Psoas muscle (tissue), 8 donors: ENCODE results near the gene NPDC1. TPM values are rescaled to one million over a fixed set of nuclear protein-coding genes. Genes with fewer than 3 reads are reported as not detected.

Source experiments
- ATAC-seq, 4 donors: fragments of 200-7000 bp; cut with Tn5 transposase; one replicate each; pipeline ENCODE4 v1.9.1; 2020; ENCODE audit warnings: moderate library complexity in 3 of 4, mild to moderate bottlenecking in 2 of 4
- DNase-seq, 2 donors: peaks; one replicate each; pipeline ENCODE4 v3.0.0-alpha.2; 2020
- H3K27ac ChIP-seq: fragments of 200-600 bp; one replicate; pipeline ENCODE4 v1.8.0; 2022
- H3K27me3 ChIP-seq, 3 donors: fragments of 200-600 bp in 1 of 3; one replicate each; pipeline versions ENCODE4 v1.6.1 to v1.8.0; 2013 to 2022; ENCODE audit warnings: low read length in 2 of 3, mild to moderate bottlenecking in 2 of 3, moderate library complexity in 1 of 3; ENCODE audit not compliant: insufficient read depth in 3 of 3
- H3K36me3 ChIP-seq, 2 donors: fragments of 200-600 bp in 1 of 2; one replicate each; pipeline versions ENCODE4 v1.6.1 to v1.8.0; 2013 to 2022; ENCODE audit warnings: low read depth in 1 of 2, mild to moderate bottlenecking in 1 of 2, moderate library complexity in 1 of 2; ENCODE audit not compliant: insufficient read depth in 1 of 2
- H3K4me1 ChIP-seq: fragments of 200-600 bp; one replicate; pipeline ENCODE4 v1.8.0; 2022
- H3K4me3 ChIP-seq: fragments of 200-600 bp; one replicate; pipeline ENCODE4 v1.8.0; 2022; ENCODE audit warnings: mild to moderate bottlenecking
- H3K9me3 ChIP-seq: fragments of 200-600 bp; one replicate; pipeline ENCODE4 v1.8.0; 2022
- CTCF ChIP-seq: fragments of 200-600 bp; IDR thresholded peaks from one replicate; pipeline ENCODE4 v1.8.0; 2022; ENCODE audit warnings: antibody characterized with exemption
- WGBS, 3 donors: extraction: QIAGEN DNeasy Blood & Tissue Kit; methylation state at CpG; one replicate each; pipeline versions ENCODE4 v1.1.6 to v1.1.7; 2013; 5-methylcytosine and 5-hydroxymethylcytosine counted together
- intact Hi-C, 2 donors: fragments of 100-400 bp; cut with DNase I; formaldehyde crosslinking; loops; one replicate each; pipeline versions ENCODE4 v1.11.0 to v1.14.2; 2022
- polyA plus RNA-seq, 3 donors: library from polyadenylated mRNA; stranded (reverse); fragments of 200-250 nt; gene quantifications; one replicate each; pipeline ENCODE4 v1.2.3, GENCODE V29; 2013
- total RNA-seq, 4 donors: library from RNA; stranded (reverse); fragmentation: NEBNext Ultra II Directional in 2 of 4; extraction: Animal tissue kit (Norgen Biotek cat#: 25700) in 2 of 4; gene quantifications; one replicate each; pipeline versions ENCODE4 v1.2.1 to v1.2.4, GENCODE V29; 2021 to 2023
- donor health status: healthy with polysubstance abuse.
- donor health status: DM: no; HTN: no; CAD: no; lungs with moderate emphysema.
- donor health status: Bipolar disorder and iron deficiency.
- donor health status: healthy.
- donor health status: DM: yes; HTN: yes; CAD: no.
- donor health status: DM: no; HTN: no; CAD: no.
- donor health status: DM: no; HTN: no; CAD: no.
- donor health status: DM: yes; HTN: yes; CAD: no.

The NPDC1 gene
- total and polyA plus RNA-seq, 7 donors = 14.8 to 32.1 (median 22.4) TPM

DNA sequence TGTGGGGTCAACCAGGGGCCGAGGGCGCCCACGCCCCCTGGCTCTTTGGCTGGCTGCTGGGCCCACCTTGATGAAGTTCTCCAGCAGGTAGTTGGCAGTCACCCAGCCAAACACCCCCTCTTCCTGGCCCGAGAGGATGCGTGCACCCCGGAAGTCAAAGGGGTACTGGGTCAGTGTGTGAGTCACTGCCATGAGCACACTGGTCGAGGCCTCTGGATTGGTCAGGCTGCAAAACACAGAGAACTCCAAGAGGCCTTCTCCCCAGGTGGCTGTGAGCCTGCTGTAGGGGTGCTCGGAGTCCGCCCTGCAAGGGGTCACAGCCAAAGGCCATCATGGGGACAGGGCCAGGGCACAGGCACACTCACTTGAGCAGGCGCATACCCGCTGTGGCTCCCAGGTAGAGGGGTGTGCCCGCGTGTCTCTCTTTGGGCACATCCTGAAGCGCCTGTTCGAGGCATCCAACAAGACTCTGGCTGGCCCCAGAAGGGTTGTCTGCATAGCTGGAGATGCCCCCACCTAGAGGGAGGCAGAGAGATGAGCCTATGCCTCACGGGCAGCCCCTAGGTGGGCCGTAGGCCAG is 5.3 kb upstream of the NPDC1 start:
- H3K27ac ChIP-seq = no peak overlapping the region
- intact Hi-C loops = no loop called here
- H3K27me3 ChIP-seq = peaks cover 0 to 81% (median 34%) of the 10 kb centered on the region in 3 donors
- H3K36me3 ChIP-seq = no peaks in the 10 kb centered on the region
- TF ChIP-seq CTCF = no peak
- no peak overlapping the region for H3K4me3 ChIP-seq
- WGBS, 3 donors = 92 to 94% (median 92%) methylated on average over 17 of the region's 17 CpGs
- H3K9me3 ChIP-seq = no peaks in the 10 kb centered on the region
- ATAC-seq (no peak), DNase-seq (no peak)
- peaks cover 16% of the 10 kb centered on the region for H3K4me1 ChIP-seq

DNA sequence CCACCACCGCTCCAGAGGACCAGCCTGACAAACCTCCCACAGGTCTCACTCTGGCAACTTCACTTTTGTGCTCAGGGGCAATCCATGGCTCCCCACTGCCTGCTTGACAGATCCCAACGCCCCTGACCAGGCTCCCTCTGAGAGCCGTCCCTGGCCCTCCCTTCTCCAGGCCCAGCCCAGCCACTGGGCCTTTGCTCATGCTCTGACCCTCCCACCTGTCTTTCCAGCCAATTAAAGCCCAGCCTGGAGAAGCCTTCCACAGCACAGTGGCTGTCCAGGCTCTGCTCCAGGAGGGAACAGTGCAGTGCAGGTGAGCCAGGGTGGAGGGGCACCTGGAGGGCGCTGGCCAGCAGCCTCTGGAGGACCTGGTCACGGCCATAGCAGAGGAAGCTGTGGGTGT is 4.6 kb upstream of the NPDC1 start:
- WGBS, 3 donors = 78 to 96% (median 89%) methylated on average over 4 to 5 of the region's 5 CpGs
- H3K27me3 ChIP-seq = peaks cover 0 to 79% (median 33%) of the 10 kb centered on the region in 3 donors
- H3K4me1 ChIP-seq = peaks cover 19% of the 10 kb centered on the region

GRCh38 chr9:137049544-137050449 is 3.8 kb upstream of the NPDC1 start:
- 43 to 49% (median 46%) methylated on average over 38 of the region's 38 CpGs for WGBS, 3 donors
- intact Hi-C loops = no loop called here
- TF ChIP-seq CTCF = peak; percentile 32
- no peak overlapping the region for H3K27ac ChIP-seq
- no peak overlapping the region for H3K4me3 ChIP-seq
- no peaks in the 10 kb centered on the region for H3K36me3 ChIP-seq
- H3K9me3 ChIP-seq = no peaks in the 10 kb centered on the region
- peaks cover 0 to 78% (median 31%) of the 10 kb centered on the region in 3 donors for H3K27me3 ChIP-seq
- DNase-seq (no peak), ATAC-seq (peak in 2 of 4 donors; percentile 36 to 42)
- H3K4me1 ChIP-seq = peaks cover 25% of the 10 kb centered on the region

More for the DNA sequence above, 4.6 kb upstream of the NPDC1 start:
- H3K27ac ChIP-seq = no peak overlapping the region
- no peak overlapping the region for H3K4me3 ChIP-seq
- intact Hi-C loops = no loop called here
- H3K9me3 ChIP-seq = no peaks in the 10 kb centered on the region
- ATAC-seq (no peak), DNase-seq (no peak)
- H3K36me3 ChIP-seq = no peaks in the 10 kb centered on the region
- no peak for TF ChIP-seq CTCF

DNA sequence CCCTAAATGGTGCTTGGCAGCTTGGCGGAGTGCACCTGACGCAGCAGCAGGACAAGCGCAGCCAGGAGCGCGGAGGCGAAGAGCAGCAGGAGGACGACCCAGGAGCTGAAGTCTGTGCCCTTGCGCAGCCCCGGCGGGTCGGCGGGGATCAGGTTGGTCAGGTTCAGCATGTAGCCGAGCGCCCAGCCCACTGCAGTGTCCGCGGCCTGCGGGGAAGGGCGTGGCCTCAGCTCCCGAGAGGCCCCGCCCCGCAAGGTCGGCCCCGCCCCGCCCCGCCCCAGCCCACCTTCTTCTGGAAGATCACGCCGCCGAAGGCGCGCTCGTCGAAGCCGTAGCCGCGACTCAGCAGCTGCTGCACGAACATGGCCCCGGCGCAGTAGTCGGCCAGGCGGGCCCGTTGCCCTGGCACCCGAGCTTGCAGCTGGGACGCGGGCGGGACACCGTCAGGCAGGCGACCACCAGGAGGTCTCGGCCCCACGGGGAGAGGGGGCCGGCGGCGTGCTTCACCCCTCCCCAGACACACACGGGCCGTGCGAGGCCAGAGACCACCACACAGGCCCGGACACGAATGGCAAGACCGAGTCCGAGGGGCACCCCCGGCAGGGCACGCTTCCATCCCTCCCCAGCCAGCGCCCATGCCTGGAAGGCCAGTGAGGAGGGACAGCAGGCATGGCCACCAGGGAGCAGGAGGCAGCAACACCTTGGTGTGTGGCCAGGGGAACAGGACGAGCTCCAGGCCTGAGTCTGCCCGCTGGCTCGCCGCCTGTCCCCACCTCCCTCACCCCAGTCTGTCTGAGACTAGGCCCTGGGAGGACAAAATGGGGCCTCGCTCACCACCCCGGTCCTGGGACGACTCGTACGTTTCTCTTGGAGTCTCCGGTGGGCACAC is 2.9 kb upstream of the NPDC1 start:
- 22 to 35% (median 23%) methylated on average over 39 to 72 of the region's 72 CpGs for WGBS, 3 donors
- peaks cover 0 to 78% (median 29%) of the 10 kb centered on the region in 3 donors for H3K27me3 ChIP-seq
- no peak for TF ChIP-seq CTCF
- H3K4me1 ChIP-seq = peaks cover 27% of the 10 kb centered on the region
- intact Hi-C loops = no loop called here
- no peaks in the 10 kb centered on the region for H3K9me3 ChIP-seq
- H3K27ac ChIP-seq = no peak overlapping the region
- ATAC-seq = peak in 2 of 4 donors; percentile 45 to 48
- no peaks in the 10 kb centered on the region for H3K36me3 ChIP-seq
- peak overlapping the region; percentile 30 for H3K4me3 ChIP-seq
- no peak for DNase-seq
